Activated gamma-delta T cell treated with Interleukin-2 at 50 U/mL for 16 hours (primary cell): ENCODE results near the gene TRHDE.

Experiments used
- DNase-seq: peaks from one replicate; pipeline ENCODE4 v3.0.0-alpha.2; 2020

Gene TRHDE, protein sequence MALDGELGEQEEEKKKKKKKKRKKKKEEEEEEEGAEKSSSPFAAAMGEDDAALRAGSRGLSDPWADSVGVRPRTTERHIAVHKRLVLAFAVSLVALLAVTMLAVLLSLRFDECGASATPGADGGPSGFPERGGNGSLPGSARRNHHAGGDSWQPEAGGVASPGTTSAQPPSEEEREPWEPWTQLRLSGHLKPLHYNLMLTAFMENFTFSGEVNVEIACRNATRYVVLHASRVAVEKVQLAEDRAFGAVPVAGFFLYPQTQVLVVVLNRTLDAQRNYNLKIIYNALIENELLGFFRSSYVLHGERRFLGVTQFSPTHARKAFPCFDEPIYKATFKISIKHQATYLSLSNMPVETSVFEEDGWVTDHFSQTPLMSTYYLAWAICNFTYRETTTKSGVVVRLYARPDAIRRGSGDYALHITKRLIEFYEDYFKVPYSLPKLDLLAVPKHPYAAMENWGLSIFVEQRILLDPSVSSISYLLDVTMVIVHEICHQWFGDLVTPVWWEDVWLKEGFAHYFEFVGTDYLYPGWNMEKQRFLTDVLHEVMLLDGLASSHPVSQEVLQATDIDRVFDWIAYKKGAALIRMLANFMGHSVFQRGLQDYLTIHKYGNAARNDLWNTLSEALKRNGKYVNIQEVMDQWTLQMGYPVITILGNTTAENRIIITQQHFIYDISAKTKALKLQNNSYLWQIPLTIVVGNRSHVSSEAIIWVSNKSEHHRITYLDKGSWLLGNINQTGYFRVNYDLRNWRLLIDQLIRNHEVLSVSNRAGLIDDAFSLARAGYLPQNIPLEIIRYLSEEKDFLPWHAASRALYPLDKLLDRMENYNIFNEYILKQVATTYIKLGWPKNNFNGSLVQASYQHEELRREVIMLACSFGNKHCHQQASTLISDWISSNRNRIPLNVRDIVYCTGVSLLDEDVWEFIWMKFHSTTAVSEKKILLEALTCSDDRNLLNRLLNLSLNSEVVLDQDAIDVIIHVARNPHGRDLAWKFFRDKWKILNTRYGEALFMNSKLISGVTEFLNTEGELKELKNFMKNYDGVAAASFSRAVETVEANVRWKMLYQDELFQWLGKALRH

DNA sequence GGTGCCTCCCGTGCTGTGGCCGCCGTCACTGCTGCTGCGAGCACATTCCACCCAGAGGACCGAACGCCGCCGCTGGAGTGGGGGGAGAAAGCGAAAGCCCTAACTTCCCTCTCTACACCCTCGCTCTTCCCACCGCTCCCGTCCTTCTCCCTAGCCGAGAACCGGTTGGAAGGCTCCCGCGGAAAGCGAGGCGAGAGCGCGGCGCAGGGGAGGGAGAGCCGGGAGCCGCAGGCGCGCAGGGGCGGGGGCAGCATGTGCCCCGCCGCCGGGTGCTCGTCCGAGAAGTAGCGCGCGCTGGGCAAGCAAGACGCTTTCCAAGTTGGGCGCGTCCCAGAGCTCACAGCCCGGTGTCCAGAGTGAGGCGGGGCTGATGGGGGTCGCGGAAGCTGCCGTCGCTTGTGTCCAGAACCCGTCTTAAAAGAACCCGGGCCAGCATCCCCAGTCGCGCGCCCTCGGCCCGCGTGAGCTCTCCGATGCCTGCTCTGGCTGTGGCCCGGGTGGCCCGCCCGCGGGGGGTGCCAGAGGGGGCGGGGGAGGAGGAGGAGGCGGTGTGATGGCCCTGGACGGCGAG is at the start of gene TRHDE:
TSS of gene TRHDE (plus strand) at position 280 of the 571 bp plus-strand sequence. CDS start at position 554, 274 bp downstream.
- no peak for DNase-seq

DNA sequence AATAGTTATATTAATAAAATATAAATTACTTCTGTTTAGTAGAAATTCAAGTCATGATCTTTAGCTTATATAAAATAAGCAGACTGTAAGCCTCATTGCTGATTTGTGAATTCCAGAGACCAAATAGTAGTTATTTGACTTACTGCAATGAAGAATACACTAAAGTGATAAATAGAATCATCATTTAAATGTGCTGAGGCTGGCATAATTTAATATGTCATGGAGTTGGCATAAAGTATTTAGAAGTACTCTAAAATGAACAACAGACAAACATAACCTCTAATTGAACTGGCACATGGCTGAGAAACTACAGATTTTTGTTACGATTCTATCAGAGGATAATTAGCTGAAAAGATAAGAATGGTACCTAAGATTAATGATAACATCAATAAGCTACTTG is 45.7 kb upstream of the TRHDE start:
- DNase-seq: no peak

DNA sequence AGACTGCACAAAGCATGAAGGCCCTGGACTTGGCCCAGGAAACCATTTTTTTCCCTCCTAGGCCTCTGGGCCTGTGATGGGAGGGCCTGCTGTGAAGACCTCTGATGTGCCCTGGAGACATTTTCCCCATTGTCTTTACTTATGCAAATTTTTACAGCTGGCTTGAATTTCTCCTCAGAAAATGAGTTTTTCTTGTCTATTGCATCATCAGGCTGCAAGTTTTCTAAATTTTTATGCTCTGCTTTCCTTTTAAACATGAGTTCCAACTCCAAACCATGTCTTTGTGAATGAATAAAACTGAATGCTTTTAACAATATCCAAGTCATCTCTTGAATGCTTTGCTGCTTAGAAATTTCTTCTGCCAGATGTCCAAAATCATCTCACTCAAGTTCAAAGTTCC is 43.7 kb upstream of the TRHDE start:
- no peak for DNase-seq

DNA sequence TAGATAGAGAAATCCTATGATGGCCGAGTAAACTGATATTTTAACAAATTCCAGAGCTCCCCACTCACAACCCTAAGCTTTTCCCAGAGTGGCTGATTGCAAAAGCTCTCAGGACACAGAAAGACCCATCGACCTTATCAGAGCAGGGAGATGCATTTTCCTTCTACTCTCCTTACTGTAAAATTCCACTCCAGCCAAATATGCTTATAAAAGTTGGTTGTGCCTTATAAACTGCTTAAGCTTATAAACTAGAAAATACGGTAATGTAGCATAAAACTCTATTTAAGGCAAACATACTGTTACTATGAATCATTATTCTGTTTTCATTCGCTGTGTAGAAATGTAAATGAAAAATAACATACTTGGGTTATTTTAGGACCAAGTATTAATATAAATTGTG is 41.6 kb upstream of the TRHDE start:
- no peak for DNase-seq

DNA sequence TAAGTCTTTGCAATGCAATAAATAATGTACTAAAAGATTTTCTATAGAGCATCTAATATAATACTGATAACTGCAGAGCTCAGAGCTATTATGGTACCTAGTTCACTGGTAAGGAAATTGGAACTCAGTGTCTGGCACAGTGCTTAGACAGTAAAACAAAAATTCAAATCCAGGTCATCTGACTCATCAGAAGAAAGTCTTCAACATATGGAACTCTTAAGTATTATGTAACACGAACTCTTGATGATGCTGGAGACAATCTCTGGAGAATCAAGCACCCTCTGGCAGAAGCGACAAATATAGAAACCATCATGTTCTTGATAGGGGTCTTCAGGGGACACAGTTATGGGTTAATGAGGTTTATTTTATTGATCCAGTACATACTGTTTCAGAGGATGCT is 37.3 kb upstream of the TRHDE start:
- DNase-seq: no peak

DNA sequence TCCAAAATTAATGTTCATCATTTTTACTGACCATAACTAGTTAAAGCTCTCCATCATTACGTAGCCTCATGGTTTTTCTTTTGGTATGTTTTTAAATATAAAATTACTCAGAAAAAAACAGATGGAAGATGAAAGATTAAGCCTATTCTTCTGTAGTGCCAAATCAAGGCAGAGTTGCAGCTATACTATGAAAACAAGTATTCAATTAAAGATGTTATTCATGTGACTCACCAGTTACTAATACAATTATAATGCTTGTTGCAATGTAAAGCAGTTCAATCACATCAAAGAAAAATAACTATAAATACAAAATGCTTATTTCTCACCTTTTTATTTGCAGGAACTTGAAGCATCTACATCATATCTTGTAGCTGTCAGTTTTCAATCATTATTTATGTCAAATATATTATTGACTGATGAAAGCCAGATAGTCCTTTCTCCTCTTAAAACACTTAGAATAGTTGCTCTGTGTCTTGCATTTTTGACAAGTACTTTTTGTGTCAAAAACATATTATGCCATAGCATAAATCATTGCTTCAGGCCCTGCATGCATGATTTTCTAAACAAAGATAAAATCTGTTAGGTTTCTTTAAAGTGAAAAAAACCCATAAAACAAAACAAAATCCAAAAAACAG is 36.0 kb upstream of the TRHDE start:
- no peak for DNase-seq

DNA sequence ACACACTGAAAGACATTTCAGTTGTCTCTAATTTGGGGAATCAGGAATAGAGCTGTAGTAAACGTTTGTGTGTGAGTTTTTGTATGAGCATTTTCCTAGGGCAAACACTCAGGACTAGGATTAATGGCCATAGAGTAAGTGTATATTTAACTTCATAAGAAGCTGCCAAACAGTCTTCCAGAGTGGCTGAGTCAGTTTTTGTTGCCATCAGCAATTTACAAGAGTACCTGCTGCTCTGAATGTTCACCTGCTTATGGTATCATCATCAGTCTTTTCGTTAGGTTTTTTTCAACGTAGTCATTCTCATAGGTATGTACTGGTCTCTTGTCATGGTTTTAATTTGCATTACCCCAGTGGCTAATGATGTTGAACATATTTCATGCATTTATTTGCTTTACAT is 30.6 kb upstream of the TRHDE start:
- no peak for DNase-seq

DNA sequence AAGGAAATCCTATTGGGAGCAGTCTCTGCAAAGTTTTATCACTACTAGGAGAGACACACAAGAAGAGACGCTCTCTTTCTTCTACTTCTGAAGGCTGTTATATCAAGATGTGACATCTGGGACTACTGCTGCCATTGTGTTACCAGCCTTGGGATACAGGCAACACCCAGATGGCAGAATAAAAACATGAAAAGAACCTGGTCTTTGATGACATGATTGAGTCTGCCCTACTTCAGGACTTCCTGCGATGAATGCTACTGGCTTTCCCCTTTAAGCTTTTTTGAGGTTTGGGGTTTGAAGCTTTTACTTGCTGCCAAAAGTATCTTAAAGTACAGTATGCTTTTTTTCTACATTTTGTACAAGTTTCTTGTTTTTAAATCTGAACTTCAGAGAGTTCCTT is 29.2 kb upstream of the TRHDE start:
- DNase-seq: no peak

DNA sequence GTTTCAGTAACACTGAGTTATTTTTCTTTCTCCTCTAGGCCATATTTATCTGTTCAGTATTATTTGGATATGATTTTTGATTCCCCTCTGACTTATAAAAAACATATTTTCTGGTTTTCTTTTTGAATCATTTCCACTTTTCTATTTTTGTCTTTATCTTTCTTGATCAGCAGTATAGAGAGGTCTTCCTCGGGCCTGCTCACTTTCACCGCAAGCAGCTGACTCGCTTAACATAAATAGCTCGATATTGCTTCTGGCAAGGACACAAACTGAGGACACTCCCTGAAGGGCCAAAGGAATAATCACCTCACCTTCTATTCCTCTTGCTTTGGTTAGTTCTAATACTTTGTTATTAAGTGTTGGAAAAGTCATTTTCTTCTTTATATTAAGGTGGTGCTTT is 25.8 kb upstream of the TRHDE start:
- no peak for DNase-seq

DNA sequence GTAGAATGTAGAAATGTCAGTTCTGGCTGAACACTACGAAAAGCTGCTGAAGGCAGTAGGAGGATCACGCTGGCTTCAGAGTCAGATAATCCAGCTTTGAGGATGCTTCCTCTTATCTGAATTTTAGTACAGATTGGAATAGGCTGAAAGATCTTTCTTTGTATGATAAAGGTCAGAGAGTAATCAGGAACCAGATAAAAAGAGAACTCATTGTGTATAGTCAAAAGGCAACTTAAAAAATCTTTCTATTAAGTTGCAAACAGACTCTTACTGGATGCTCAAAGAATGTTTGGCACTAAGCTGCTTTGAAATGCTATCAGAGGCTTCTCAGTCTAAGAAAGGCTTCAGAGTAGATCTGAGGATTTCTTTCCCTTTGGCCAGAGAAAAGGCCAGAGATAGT is 21.8 kb upstream of the TRHDE start:
- no peak for DNase-seq

DNA sequence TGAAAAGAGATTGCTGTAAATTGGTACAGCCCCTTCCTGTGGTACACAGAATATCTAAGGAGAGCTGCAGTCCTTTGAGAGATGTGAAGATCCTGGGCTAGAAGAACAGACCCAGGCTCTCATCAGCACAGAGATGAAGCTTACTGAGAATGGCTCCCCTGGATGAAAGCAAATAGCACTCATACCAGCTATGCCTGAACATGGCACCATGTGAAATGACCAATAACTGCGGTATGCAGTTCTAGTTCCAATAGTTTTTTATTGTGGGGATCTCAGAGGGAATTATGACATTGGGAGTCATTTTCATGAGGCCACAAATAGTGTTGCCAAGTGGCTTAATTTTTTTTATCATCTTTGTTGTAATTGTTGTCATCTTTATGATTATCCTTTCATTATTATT is 15.4 kb upstream of the TRHDE start:
- no peak for DNase-seq

DNA sequence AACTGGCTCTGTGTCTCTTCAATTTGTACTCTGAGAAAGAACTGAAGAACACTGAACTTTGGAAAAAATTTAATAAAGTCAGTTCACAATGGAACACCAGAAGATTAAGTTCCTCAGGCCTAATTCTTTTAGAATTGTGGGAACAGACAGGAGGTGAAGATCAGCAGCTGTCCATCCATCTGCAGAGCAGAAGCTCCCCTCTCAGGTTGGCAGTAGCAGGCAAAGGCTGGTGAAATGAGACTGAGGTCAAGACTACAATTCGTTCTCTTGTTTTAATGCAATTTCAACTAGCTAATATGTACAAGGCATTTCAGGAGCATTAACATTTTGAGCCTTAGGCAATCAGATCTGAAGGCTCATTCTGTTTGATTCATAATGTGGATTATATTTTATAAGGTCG is 10.3 kb upstream of the TRHDE start:
- DNase-seq: no peak

DNA sequence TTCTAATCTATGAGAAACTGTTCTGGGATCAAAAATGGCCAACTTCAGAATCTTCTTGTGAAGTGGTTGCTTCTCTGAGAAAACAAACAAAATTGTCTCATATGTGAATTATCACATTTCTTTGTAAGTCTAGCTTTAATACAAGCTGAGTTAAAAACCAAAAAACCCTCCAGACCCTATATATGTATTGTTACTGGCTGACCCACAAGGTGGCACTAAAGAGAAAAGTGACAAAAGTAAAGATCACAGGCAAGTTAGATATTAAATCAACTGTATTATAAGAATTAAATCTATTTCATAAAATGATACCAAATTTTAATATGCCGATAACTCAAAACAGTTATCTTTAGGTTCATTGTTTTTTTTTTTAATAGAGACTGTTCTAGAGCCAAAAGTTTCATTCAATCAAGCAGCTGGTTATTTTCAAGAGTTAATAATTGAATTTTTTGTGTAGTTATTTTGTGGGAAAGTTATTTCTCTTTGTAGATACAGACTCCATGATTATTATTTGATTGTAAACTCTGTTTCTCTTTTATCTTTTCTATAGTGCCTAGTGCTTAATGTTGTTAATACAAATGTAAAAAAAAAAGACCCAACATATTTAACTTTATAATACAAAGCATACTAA is 7.5 kb upstream of the TRHDE start:
- no peak for DNase-seq

DNA sequence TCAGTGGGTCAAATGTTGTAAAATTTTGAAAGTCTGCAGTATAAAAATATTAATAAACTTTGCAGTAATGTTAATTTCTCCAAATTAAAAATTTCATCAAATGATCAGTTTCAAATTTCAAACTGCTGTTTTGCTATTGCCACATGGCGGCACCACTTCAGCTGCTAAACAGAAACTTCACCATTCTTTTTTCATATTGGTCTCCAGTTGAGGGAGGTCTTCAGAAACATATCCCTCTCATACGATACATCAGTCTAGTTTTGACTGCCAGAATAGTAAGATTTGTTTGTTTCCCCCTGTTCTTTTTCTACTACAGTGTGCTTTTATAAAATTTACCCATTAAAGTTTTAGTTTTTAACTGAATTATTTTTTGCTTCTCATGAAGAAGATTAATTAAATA is 4.2 kb upstream of the TRHDE start:
- DNase-seq: no peak

DNA sequence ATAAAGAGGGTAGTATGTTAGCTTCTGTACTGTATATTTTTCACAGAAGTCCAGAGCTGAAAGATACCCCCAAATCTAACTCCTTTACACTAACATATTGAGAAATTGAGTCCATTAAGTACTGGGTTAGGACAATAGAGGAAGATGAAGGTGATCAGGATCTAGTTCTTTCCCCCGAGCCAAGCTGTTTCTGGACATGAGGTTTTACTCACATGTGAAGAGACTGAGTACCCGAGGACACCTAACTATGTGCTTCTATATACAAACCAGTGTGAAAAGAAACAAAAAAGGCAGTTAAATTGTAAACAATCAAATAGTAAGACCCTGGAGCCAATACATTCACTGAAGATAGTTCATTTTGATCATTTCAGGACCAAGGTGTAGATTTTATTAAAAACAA is 3.8 kb upstream of the TRHDE start:
- DNase-seq: no peak

DNA sequence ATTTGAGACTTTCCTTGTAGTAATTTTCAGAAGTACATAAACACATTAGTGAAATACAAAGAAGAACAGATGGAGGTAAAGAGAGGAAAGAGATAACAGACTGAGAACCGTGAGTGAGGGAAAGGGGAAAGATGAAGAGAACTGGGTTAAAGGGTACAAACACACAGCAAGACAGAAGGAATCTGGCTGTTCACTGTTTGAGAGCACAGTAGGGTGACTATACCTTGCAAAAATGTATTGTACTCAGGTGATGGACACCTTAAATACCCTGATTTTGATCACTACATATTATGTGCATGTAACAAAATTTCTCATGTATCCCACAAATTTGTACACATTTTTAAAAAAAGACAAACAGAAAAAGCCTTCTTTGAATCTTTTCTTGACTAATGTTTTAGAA is 2.7 kb upstream of the TRHDE start:
- DNase-seq: no peak

DNA sequence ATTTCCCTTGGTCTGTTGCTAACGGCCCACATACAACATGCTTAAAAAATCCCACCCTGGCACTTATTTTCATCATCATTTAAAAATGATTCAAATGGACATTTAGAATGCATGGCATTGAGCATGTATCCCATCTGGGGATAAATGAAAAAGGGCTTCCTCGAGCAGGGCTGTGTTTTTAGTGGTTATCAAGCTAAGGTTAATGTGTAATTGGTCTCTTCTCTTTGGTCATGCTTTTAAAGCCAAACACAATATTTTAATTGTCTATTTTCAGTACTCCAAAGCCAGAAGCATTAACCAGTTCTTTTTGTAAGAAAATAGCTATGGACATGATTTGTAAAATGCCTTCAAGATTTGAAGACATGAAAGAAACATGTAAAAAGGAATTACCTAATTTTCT is 1.9 kb upstream of the TRHDE start:
- no peak for DNase-seq

DNA sequence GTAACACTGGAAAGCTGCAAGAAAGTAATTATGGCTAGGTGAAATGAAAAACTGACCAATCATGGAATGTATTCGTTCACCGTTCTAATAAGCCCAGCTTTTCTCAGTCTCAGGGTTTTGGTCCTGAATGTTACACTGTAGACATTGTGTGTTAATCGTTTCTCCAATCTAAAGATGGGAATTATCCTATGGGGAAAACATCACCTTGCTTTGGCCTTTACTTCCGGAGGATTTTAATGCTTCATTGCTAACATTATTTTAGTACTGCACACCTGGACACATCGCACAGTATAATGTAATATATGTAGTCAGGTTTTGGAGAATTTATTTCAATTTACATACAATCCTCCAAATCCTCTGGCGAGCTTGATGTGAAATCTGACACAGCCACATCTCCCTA is 1.2 kb upstream of the TRHDE start:
- no peak for DNase-seq

DNA sequence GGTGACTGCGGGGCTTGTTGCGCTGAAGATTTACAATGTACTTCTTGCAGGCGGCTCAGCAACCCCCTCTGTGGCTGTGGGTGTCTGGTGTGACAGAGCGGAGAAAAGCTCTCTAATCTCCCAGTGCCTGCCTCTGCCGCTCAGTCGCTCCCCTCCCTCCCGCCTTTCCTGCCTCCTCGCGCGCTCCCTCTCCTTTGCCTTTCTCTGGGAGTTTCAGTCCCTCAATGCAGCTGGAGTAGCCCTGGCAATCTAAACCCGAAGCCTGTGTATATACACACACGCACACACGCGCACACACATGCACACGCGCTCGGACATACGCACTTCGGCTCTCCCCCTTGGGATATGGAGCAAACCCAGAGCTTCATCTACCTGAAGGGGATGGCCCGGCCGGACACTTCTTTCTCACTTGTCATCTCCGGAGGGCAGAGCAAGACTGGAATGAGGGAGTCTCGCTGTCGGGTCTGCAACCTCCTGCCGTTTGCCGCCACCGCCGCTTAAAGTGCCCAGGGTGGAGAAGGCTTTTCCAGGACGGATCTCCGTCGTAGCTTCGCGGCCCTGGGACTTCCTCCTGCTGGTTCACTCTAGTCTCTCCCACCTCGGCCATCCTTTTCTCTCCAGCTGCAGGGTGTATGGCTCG is 599 bp upstream of the TRHDE start:
- DNase-seq: no peak

DNA sequence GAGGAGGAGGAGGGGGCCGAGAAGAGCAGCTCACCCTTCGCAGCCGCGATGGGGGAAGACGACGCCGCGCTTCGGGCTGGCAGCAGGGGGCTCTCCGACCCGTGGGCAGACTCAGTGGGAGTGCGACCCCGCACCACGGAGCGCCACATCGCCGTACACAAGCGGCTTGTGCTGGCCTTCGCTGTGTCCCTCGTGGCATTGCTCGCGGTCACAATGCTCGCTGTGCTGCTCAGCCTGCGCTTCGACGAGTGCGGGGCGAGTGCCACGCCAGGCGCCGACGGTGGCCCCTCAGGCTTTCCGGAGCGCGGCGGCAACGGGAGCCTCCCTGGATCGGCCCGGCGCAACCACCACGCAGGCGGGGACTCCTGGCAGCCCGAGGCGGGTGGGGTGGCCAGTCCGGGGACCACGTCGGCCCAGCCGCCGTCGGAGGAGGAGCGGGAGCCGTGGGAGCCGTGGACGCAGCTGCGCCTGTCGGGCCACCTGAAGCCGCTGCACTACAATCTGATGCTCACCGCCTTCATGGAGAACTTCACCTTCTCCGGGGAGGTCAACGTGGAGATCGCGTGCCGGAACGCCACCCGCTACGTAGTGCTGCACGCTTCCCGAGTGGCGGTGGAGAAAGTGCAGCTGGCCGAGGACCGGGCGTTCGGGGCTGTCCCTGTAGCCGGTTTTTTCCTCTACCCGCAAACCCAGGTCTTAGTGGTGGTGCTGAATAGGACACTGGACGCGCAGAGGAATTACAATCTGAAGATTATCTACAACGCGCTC is 745 bp downstream of the TRHDE start:
- DNase-seq: no peak

DNA sequence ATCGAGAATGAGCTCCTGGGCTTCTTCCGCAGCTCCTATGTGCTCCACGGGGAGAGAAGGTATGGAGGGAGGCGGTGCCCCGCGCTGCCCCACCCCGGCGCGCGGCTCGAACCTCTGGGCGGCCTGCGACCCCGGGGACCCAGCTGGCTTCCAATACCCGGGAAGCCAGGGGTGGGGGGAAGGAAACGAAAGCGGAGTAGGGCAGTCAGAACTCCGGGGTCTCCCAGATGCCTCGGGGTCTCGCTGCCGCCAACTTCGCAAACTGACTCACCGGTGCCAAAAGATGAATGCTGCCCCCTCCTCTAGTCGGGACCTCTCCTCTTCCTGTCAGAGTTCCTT is 1.3 kb downstream of the TRHDE start:
- DNase-seq: no peak
